Brain pericyte (primary cell): ENCODE data around the gene CCDC97.
"Not testable (repeated sequence)": the region's sequence is repeated elsewhere in the genome, so short reads cannot be mapped to it uniquely, and the experiment has no call there.

ENCODE experiments used
- DNase-seq: peaks from one replicate; pipeline ENCODE4 v3.0.0-alpha.2; 2012; ENCODE audit warnings: low read depth, low spot score

CCDC97 gene

DNA sequence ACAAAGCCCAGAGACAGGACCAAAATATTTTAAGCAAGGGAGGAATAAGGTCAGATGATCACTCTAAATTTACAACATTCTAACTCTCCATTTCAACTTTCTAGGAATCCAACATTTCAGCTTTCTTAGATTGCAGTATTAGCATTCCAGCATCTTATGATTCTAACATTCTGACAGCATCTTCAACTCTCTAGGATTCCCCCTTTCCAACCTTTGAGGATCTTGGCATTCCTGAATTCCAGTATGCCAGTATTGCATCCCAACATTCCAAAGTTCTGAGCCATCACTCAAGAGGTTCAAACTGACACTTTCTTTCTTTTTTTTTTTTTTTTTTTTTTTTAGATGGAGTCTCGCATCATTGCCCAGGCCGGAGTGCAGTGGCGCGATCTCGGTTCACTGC is 30.0 kb downstream of the CCDC97 start:
- DNase-seq = no peak

DNA sequence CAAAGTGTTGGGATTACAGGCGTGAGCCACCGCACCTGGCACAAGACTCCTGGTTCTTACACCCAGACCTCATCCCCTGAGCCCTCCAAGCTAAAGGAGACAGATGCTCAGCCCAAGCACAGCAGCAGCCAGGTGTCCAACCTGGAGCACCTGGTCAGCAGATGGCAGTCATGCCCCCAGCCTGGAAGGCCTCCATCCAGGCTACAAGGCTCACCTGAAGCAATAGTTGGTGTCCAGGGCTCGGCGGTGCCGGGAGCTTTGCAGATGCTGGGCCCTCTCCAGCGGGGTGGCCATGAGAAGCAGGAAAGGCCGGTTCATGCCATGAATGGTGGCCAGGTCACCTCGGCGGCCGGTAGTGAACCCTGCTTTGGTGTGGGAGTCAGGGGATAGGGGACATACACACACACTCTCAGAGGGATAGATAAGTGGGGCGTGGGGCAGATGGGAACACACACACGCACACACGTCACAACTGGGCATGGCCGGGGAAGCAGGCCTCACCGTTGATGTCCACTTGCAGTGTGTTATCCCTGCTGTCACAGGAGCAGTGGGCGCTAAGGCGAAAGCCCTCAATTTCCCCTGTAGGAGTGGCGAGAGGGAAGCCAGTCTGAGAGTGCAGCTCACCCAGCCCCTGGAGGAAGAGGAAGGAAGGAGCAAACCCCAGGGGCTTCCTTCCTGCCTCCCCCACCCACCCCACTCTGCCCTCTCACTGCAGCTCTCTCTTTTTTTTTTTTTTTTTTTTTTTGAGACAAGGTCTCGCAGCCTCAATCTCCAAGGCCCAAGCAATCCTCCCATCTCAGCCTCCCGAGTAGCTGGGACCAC is 31.9 kb downstream of the CCDC97 start:
- DNase-seq = no peak

DNA sequence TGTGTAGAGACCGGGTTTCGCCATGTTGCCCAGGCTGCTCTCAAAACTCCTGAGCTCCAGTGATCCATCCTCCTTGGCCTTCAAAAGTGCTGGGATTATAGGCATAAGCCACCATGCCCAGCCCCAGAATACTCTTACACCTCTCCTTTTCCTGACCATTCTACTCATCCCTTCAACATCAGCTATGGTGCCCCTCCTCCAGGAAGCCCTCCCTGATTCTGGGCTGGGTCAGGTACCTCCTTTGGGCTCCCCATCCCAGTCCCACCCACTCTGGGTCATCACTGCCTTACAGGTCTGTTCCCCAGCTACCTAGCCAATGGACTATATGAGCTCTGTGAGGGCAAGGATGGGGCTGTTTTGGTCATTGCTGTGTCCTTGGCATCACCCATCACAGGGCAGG is 34.2 kb downstream of the CCDC97 start:
- no peak for DNase-seq

DNA sequence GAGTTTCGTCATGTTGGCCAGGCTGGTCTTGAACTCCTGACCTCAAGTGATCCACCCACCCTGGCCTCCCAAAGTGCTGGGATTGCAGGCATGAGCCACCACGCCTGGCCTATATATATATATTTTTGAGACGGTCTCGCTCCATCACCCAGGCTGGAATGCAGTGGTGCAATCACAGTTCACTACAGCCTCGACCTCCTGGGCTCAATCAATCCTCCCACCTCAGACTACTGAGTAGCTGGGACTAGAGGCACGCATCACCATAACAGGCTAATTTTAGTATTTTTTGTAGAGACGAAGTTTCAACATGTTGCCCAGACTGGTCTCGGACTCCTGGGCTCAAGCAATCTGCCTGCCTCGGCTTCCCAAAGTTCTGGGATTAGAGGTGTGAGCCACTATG is 36.9 kb downstream of the CCDC97 start:
- not testable (repeated sequence) for DNase-seq

DNA sequence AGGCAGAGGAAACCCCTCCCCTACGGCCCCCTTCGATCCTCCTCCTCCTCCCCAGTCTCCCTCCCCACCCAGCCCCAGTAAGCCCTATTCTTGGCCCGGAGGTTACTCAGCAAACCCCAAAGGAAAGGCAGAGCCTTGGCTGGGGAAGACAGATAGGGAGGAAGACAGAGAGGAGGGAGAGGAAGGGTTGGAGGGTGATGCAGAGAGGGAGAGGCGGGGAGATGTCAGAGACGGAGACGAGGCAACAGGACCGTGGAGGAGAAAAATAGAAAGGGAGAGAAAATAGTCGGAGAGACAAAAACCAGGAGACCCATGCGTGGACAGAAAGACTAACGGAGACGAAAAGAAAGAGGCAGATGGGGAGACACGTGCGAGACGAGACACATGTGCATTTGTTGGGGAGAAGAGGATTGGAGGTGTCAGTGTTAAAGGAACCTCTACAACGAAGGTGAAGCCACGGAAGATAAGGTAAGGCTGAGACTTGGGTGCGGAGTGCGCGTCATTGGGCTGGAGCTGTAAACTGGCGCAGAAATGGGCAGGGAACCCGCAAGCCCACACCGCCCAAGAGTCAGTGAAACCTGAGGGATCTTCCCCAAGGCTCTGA is 40.9 kb downstream of the CCDC97 start:
- DNase-seq = no peak

DNA sequence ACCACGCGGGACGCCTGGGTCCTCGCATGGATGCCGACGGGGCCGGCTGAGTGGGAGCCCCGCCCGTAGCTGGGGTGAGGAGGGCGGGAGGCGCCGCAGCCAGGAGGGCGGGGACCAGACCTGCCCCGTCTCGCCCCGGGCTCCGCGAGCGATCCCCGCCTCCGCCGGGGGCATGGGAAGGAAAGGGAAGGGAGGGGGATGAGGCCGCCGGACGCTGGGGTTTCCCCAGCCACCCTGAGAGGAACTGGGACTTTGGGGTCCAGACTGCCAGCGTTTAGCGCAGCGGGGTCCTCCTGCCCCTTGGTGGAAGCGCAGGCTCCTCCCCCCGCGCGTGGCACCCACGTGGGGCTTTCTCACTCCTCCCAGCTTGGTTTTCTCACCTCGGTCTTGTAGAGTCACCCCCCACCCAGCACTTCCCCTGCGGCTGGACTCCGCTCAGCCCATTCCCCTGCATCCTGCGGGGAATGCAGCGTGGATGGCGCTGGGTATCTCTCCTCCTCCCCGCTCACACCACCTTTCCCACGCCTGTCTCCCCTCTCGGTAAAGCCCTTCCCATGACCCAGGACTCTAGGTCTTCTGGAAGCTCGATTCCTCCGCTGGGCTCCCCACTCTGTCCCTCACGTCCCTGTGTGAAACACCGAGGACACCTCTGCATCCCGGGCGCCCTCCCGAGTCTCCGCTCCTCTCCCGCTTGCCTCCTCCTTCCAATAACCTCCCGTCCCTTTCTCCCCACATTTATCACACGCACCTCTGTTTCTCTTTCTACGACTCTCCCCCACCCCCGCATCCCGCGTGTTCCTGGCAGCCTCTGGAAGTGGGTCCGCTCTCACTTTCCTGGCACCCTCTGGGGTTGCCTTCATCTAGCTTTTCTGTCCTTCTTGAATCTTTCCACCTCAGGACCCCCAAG is 41.6 kb downstream of the CCDC97 start:
- DNase-seq = no peak

DNA sequence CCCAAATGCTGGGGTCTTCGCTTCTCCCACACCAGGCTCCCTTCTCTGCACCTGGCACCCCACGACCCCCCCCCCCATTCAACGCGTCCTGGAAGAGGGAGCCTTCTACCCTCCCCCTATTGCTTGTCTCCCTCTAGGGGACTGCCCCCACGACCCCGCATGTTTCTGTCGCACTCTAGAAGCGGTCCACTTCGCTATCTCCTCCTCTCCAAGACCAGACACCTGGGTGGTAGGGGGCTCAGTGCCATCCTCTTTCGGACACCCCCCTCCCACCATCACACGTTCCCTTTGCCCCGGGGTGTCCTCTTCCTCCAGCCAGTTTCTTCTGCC is 42.3 kb downstream of the CCDC97 start:
- DNase-seq = no peak

DNA sequence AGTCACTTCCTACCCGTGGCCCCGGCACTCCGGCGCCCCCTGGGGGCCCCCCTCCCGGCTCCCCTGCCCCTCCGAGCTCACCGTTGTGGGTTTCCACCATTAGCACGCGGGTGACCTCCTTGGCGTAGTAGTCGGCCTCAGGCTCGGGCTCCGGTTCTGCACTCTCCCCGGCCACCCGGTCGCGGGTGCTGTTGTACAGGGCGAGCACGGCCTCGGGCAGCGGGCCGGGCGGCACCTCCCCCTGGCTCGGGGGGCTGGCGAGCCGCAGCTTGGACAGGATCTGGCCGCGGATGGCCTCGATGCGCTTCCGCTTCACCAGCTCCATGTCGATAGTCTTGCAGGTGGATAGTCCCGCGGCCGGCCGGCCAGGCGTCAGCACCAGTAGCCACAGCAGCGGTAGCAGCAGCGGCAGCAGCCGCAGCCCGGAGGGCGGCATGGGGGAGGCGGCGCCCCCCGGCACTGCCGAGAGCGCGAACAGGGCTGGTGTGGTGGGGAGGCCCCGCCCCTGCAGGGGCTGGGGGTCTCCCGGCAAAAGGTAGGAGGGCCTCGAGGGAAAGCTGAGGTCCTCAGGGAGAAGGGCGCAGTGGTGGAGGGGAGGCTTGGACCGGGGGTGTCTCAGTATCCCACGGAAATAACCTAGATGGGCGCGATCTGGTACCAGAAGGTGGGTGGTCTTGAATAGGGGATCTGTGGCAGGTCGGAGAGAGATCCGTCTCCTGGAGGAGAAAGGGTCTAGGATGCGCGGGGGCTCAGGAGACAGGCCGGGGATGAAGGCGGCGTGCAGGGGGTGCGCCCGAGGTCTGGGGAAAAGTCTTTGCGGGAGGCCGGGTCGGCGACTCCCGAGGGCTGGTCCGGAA is 42.9 kb downstream of the CCDC97 start:
- no peak for DNase-seq

DNA sequence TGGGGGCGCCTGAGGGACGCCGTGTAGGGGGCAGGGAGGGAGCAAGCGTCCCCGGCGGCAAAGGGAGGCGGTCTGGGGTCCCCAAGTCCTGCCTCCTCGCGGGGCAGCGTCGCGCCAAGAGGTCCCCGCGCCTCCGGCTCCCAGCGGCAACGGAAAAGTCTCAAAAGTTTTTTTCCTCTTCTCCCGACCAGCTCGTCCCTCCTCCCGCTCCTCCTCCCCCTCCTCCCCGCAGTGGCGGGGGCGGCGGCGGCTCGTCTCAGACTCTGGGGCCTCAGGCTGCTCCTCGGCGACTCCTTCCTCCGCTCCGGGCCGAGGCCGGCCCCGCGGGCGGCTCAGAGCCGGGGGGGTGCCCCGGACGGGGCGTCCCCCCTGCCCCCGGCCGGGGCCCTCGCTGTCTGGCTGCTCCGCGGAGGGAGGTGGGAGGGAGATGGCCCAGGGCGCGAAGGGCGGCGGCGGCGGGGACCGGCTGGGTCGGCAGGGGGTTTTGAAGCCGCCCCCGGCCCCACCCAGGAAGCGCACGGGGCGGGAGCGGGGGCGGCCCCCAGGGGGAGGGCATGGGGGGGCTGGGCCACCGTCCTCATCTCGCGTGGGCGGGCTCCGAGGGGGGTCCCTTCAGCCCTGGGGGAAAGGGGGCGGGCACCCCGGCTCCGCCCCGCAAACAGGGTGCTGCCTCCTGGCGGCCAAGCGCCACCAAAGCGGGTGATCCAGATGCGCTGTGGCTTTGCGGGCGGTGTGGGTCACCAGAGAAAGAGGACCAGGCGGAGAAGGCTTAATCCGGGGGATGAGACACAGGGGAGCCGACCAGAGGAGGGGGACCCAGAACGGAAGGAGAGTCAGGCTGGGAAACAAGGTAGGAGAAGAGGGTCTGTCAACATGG is 43.7 kb downstream of the CCDC97 start, which contains the start of gene TGFB1:
Gene TGFB1, minus strand, starts transcription at position 457 of the 877 bp plus-strand sequence. CDS start 878 bp downstream, outside the sequence.
- no peak for DNase-seq

DNA sequence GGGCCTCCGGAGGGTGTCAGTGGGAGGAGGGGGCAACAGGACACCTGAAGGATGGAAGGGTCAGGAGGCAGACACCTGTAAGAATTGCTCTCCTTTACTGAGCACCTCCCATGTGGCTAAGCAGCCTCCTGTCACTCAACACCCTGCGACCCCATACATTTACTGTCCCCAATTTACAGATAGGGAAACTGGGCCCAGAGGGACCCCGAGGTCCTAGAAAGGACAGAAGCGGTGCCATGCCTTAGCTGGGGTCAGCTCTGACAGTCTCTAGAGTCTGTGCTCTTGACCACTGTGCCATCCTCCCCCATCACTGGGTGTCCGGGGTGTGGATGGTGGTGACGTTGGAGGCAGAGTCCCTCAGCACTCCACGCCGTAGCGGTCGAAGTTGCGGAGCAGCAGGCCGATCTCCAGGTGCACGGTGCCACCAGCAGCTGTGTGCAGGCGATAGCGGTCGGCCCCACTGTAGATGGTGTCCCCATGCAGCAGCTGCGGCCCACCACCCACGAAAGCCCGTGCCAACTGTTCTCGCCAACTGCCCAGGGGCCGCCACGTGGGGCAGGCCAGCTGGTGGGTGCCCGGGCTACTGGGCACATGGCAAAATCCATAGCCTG is 44.5 kb downstream of the CCDC97 start:
- DNase-seq = no peak

DNA sequence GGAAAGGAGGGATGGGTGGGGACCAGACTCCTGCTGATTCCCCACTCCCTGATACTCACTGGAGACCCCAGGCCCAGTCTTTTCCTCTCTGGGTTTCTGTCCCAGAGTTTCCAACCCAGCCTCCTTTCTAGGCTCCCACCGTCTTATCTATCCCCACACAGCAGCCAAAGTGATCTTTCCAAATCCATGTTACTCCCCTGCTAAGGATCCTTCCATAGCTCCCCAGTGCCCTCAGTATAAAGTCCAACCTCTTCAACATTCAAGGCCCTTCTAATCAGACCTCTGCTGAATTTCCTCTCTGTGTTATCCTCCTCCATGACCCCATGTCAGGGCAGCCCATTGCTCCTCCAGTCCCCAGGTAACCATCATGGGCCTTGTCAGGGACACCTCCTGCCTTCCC is 45.1 kb downstream of the CCDC97 start:
- no peak for DNase-seq

DNA sequence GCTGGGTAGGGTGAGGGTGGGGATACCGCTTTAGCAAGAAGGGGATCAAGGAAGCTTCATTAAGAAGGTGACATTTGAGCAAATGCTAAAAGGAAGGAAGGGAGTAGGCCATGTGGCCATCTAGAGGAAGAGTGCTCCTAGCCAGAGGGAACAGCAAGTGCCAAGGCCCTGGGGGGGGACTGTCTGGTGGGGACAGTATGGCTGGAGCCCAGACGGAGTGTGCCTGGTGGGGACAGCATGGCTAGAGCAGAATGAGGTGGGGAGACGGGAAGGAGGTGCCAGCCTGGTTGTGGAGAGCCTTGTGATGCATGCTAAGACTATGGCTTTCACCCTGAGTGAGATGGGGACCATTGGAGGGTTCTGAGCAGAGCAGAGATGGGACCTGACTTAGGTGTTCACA is 45.8 kb downstream of the CCDC97 start:
- no peak for DNase-seq

DNA sequence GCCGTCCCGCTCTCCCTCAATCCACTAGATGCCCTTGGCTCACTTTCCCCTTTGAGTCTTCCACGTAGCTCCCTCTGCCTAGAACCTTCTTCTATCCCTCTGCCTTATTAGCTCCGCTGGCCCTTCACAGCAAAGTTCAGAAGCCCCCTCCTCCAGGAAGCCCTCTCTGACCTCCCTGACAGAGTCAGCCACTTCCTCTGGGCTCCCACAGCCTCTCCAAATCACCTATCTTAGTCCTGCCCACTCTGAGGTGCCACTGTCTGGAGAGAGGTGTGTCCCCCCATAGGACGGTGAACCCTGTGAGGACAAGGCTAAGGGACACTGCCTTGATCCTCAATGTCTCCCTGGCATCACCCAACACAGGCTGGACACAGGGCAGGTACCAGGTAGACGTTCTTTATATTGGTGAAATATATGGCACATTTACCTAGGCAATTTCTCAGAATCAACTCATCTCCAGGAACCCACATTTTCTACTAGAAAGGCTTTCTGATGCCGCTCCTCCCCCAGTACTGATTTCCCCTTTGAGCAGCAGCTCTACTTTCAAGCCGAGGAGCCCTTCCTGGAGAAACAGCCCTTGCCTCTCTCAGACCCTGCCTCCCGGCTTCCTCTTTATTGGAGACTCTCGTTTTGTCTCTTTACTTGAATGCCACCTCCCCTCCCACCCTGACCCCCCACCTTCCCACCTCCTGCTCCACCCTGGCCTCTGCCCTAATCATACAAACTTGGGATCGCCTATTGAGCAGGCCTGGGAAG is 47.2 kb downstream of the CCDC97 start:
- no peak for DNase-seq

DNA sequence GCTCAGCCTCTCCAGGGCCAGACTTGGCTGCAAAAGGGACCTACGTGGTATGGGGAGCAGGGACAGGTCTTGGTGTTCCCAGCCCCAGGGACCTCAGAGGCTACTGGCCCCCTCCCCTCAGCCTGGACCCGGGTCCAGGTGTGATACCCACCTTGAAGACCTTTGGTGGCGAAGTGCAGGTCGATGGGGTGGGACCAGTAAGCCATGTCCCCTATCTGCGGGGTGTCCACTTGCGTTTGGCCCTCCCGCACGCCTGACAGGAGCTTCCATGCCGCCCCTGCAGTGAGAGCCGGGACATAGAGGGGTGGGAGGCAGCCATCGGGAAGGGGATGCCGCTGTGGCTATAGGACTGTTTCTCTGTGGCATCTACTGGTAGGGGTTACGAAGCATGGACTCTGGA is 47.8 kb downstream of the CCDC97 start:
- no peak for DNase-seq

DNA sequence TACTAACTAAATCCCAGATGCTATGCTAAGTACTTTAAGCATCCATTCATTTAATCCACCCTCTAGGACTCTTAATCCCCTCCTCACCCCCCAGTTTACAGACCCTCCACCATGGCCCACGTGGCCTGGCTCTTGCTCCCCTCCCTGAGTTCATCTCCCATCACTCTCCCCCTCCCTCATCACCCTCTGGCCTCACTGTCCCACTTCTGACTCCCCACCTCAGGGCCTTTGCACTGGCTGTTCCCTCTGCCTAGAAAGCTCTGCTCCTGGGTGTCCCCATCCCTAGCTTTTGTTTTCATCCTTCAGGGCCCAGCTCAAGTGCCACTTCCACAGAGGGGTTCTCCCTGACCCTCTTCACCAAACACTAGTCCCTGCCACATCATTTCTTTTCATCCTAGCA is 49.8 kb downstream of the CCDC97 start:
- DNase-seq = no peak

DNA sequence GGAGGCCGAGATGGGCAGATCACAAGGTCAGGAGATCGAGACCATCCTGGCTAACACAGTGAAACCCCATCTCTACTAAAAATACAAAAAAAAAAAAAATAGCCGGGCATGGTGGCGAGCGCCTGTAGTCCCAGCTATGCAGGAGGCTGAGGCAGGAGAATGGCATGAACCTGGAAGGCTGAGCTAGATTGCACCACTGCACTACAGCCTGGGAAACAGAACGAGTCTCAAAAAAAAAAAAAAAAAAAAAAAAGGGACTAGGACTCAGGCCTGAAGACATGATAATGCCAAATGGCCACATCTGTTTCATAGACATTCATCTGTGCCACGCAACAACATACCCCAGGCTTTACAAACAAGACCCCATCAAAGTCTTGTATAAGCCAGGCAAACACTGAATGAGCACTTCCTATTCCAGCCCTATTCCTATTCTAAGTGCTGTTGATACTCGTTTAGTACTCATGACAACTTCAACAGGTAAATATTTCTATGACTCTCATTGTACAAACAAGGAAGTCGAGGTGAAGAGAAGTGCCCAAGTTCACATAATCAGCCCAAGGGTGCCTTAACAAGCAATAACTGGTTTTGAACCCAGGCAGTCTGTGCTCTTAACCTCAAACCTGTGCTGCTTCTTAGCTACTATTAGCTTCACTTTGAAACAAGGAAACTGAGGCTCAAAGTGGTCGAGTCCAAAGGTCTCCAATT is 52.3 kb downstream of the CCDC97 start:
- DNase-seq = no peak

DNA sequence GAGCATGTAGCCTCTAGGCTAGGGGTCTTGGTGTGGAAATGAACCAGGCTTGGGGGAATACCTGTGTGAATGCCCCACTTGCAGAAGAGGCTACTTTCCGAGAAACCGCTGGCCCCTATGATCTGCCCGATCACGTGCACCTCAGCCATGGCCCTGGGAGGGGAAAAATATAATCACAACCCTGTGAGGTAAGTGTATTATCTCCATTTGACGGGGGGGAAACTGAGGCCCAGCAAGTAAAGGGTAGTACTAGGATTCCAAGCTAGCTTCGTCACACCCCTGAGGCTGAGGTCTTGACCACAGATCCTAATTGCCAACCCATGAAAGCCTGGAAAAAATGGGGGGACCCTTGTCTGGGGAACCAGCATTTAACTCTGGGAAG is 53.4 kb downstream of the CCDC97 start:
- no peak for DNase-seq

DNA sequence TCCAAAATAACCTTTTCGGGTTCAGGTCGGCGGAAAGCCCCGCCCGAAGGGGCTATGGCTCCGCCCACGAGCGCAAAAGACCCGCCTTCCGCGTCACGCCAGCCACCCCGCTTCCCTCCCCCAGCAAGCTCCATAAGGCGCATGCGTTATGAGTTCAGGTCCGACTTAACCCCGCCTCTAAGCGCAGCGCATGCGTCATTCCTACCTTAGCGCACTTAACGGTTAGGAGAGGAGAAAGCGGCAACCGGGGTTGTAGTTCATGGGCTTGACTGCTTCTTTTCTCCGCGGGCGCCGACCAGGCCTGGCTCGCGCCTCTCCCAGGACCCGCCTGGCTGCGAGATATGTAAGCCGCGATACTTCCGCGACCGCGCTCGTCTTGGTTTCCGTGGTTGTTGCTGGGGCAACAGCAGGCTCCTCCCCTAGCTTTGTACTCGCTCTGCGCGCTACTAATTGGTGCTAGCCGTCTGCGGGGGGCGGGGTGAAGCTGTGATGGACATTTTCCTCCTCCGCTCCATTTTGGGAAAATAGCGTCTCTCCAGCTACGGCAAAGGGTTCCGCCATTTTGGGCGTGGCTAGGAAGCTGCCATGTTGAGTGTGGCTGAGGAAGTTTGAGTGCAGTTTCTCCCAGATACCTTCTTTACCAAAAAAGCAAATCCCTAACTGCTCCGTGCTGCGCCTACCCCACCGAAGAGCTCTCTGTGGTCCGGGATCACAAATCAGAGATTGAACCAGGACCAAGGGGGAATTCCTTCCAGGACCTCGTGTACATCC is 54.0 kb downstream of the CCDC97 start, which contains the start of gene B9D2:
Gene B9D2, minus strand, starts transcription at position 397 of the 771 bp plus-strand sequence. CDS start 630 bp downstream, outside the sequence.
- DNase-seq = peak; percentile 94
